ENCODE data around the gene SPEM1.

Gene SPEM1

GRCh38 chr17:7423679-7424078 lies 3.6 kb downstream of the SPEM1 start:
- DNase-seq = no peak

GRCh38 chr17:7425316-7425715 lies 5.2 kb downstream of the SPEM1 start, which contains the start of gene SPEM2:
Gene SPEM2 (plus strand): TSS chr17:7425616. CDS start chr17:7425689, 73 bp downstream.
- no peak for DNase-seq

- no peak for DNase-seq
These were observed 5.6 kb downstream of the SPEM1 start for GRCh38 chr17:7425756-7426155.

GRCh38 chr17:7426203-7426863 lies 6.2 kb downstream of the SPEM1 start:
- DNase-seq = no peak

GRCh38 chr17:7426896-7427489 lies 6.9 kb downstream of the SPEM1 start:
- no peak for DNase-seq

- DNase-seq = no peak
These were observed 7.4 kb downstream of the SPEM1 start for GRCh38 chr17:7427549-7427948.

GRCh38 chr17:7428557-7428956 lies 8.4 kb downstream of the SPEM1 start, which contains the start of gene SPEM3:
Gene SPEM3 (plus strand): TSS chr17:7428857. CDS start chr17:7428903, 46 bp downstream.
- no peak for DNase-seq

GRCh38 chr17:7429722-7430121 lies 9.6 kb downstream of the SPEM1 start:
- no peak for DNase-seq

GRCh38 chr17:7431231-7431630 lies 11.1 kb downstream of the SPEM1 start:
- DNase-seq = no peak

GRCh38 chr17:7432296-7432695 lies 12.2 kb downstream of the SPEM1 start:
- no peak for DNase-seq

- no peak for DNase-seq
These were observed 15.8 kb downstream of the SPEM1 start for GRCh38 chr17:7435676-7436555.

GRCh38 chr17:7436556-7437368 lies 16.6 kb downstream of the SPEM1 start:
- DNase-seq = peak; percentile 84

GRCh38 chr17:7437369-7437863 lies 17.3 kb downstream of the SPEM1 start:
- DNase-seq = no peak

GRCh38 chr17:7437950-7438614 lies 18.0 kb downstream of the SPEM1 start:
- peak; percentile 49 for DNase-seq

GRCh38 chr17:7438656-7439460 lies 18.7 kb downstream of the SPEM1 start:
- DNase-seq = no peak

GRCh38 chr17:7439462-7440112 lies 19.5 kb downstream of the SPEM1 start, which contains the start of gene FGF11:
Gene FGF11 (plus strand): TSS chr17:7439512. CDS start chr17:7439621, 109 bp downstream.
- DNase-seq = no peak

- DNase-seq = peak; percentile 38
These were observed 20.1 kb downstream of the SPEM1 start for GRCh38 chr17:7440113-7440833.

- no peak for DNase-seq
These were observed 20.7 kb downstream of the SPEM1 start for GRCh38 chr17:7440834-7441195.

GRCh38 chr17:7441266-7441665 lies 21.1 kb downstream of the SPEM1 start:
- no peak for DNase-seq

- DNase-seq = no peak
These were observed 22.0 kb downstream of the SPEM1 start for GRCh38 chr17:7442142-7442541.

Data from CD4-positive, alpha-beta T cell treated with Interleukin-21 for 1 hour (primary cell).